Bone marrow (tissue), 2 donors: ENCODE data around the gene C1orf159.
"Not testable (repeated sequence)": the region's sequence is repeated elsewhere in the genome, so short reads cannot be mapped to it uniquely, and the experiment has no call there.

ENCODE experiments used
- DNase-seq, 2 donors: peaks; one replicate each; lab custom pipeline; 2025; lab: John Stamatoyannopoulos, UW

The C1orf159 gene

GRCh38 chr1:1115786-1116700 lies at the start of gene C1orf159:
TSS of gene C1orf159 (minus strand) at chr1:1116089. CDS start at chr1:1091543, 24,546 bp downstream.
- DNase-seq = peak; percentile 90 to 95

GRCh38 chr1:1165485-1165884 lies 49.6 kb upstream of the C1orf159 start:
- DNase-seq = no peak

GRCh38 chr1:1164701-1165451 lies 49.0 kb upstream of the C1orf159 start:
- no peak for DNase-seq

GRCh38 chr1:1164361-1164700 lies 48.4 kb upstream of the C1orf159 start:
- DNase-seq = no peak

GRCh38 chr1:1163538-1164070 lies 47.7 kb upstream of the C1orf159 start:
- no peak for DNase-seq

- no peak for DNase-seq
These were observed 47.0 kb upstream of the C1orf159 start for GRCh38 chr1:1162597-1163537.

GRCh38 chr1:1161683-1162079 lies 45.8 kb upstream of the C1orf159 start:
- DNase-seq = no peak

GRCh38 chr1:1161078-1161682 lies 45.3 kb upstream of the C1orf159 start:
- no peak for DNase-seq

GRCh38 chr1:1160281-1160930 lies 44.5 kb upstream of the C1orf159 start:
- DNase-seq = no peak

- DNase-seq = peak; percentile 23 to 80
These were observed 42.2 kb upstream of the C1orf159 start for GRCh38 chr1:1157914-1158710.

GRCh38 chr1:1157426-1157913 lies 41.6 kb upstream of the C1orf159 start:
- DNase-seq = peak; percentile 58 to 62

GRCh38 chr1:1157033-1157365 lies 41.1 kb upstream of the C1orf159 start:
- no peak for DNase-seq

- DNase-seq = no peak
These were observed 40.5 kb upstream of the C1orf159 start for GRCh38 chr1:1156140-1157032.

GRCh38 chr1:1155258-1155657 lies 39.4 kb upstream of the C1orf159 start:
- no peak for DNase-seq

- no peak for DNase-seq
These were observed 38.0 kb upstream of the C1orf159 start for GRCh38 chr1:1153874-1154273.

GRCh38 chr1:1153215-1153614 lies 37.3 kb upstream of the C1orf159 start:
- not testable (repeated sequence) for DNase-seq

- DNase-seq = not testable (repeated sequence)
These were observed 36.5 kb upstream of the C1orf159 start for GRCh38 chr1:1152431-1152830.

- DNase-seq = no peak
These were observed 35.4 kb upstream of the C1orf159 start for GRCh38 chr1:1151306-1151705.

- no peak for DNase-seq
These were observed 34.2 kb upstream of the C1orf159 start for GRCh38 chr1:1150100-1150499.
